GM12878 (cell line): Measurements from ENCODE around the gene SLC44A4. TPM values are rescaled to one million over a fixed set of nuclear protein-coding genes. Genes with fewer than 3 reads are reported as not detected.

Experiments used
- CEBPB ChIP-seq, 2 experiments: fragments of 150-350 bp in 1 of 2; IDR thresholded peaks; 2 replicates each; pipeline ENCODE4 v1.6.1; 2012 to 2014; ENCODE audit warnings: low read depth in 2 of 2, low read length in 2 of 2, borderline replicate concordance in 1 of 2, inconsistent platforms in 1 of 2
- CHD4 ChIP-seq: fragments of 200-600 bp; sonication (generic); IDR thresholded peaks from 2 replicates; pipeline ENCODE4 v1.6.1; 2016; ENCODE audit warnings: mild to moderate bottlenecking
- CREB1 ChIP-seq: IDR thresholded peaks from 2 replicates; pipeline ENCODE4 v1.6.1; 2012; ENCODE audit warnings: low read depth, mild to moderate bottlenecking, inconsistent platforms
- CTCF ChIP-seq, 3 experiments: IDR thresholded peaks in 2 of 3; conservative IDR thresholded peaks in 1 of 3; 2 replicates each; pipeline ENCODE4 v1.5.1; 2011; ENCODE audit warnings: low read depth in 3 of 3, low read length in 3 of 3, mild to moderate bottlenecking in 3 of 3, control low read depth in 2 of 3, moderate library complexity in 2 of 3, inconsistent platforms in 1 of 3, mixed read lengths in 1 of 3; ENCODE audit not compliant: control insufficient read depth in 2 of 3, insufficient read depth in 1 of 3; ENCODE audit errors: extremely low read depth in 1 of 3
- DPF2 ChIP-seq: fragments of 450-650 bp; IDR thresholded peaks from 2 replicates; pipeline ENCODE4 v1.6.1; 2017; ENCODE audit warnings: mild to moderate bottlenecking
- E2F8 ChIP-seq: fragments of 450-650 bp; IDR thresholded peaks from 2 replicates; pipeline ENCODE4 v1.6.1; 2018; ENCODE audit warnings: mild to moderate bottlenecking, low read depth, moderate library complexity; ENCODE audit not compliant: partially characterized antibody
- ESRRA ChIP-seq: IDR thresholded peaks from 2 replicates; pipeline ENCODE4 v1.6.1; 2012; ENCODE audit warnings: mild to moderate bottlenecking, low read length, improper control_type of control experiment
- EZH2 ChIP-seq: IDR thresholded peaks from 2 replicates; pipeline ENCODE4 v1.6.1; 2012; ENCODE audit warnings: low read depth, mild to moderate bottlenecking, control low read depth, inconsistent platforms, low read length, borderline replicate concordance; ENCODE audit not compliant: control insufficient read depth
- FOXK2 ChIP-seq: fragments of 450-650 bp; IDR thresholded peaks from 2 replicates; pipeline ENCODE4 v1.6.1; 2017; ENCODE audit warnings: mild to moderate bottlenecking, moderate library complexity
- FOXM1 ChIP-seq: IDR thresholded peaks from 2 replicates; pipeline ENCODE4 v1.6.1; 2012; ENCODE audit warnings: low read depth, mild to moderate bottlenecking, inconsistent platforms, low read length, moderate library complexity
- GABPA ChIP-seq: IDR thresholded peaks from 2 replicates; pipeline ENCODE4 v1.6.1; 2014; ENCODE audit warnings: antibody characterized with exemption, low read depth, mild to moderate bottlenecking, inconsistent platforms
- HCFC1 ChIP-seq: fragments of 150-350 bp; IDR thresholded peaks from 2 replicates; pipeline ENCODE4 v1.6.1; 2014; ENCODE audit warnings: low read length
- IRF5 ChIP-seq: fragments of 450-650 bp; IDR thresholded peaks from 2 replicates; pipeline ENCODE4 v1.6.1; 2017; ENCODE audit warnings: borderline replicate concordance
- KAT2A ChIP-seq: conservative IDR thresholded peaks from 2 replicates; pipeline ENCODE4 v1.6.1; 2011; ENCODE audit warnings: low read depth, low read length; ENCODE audit not compliant: control insufficient read depth
- KDM1A ChIP-seq: fragments of 200-600 bp; sonication (generic); IDR thresholded peaks from 2 replicates; pipeline ENCODE4 v1.6.1; 2016; ENCODE audit warnings: borderline replicate concordance
- MYB ChIP-seq: fragments of 150-350 bp; IDR thresholded peaks from 2 replicates; pipeline ENCODE4 v1.6.1; 2014; ENCODE audit warnings: mild to moderate bottlenecking, low read depth, low read length, borderline replicate concordance
- MYC ChIP-seq: IDR thresholded peaks from 2 replicates; pipeline ENCODE4 v1.6.1; 2011; ENCODE audit warnings: mild to moderate bottlenecking, low read length, moderate library complexity, inconsistent platforms; ENCODE audit not compliant: insufficient read depth, insufficient replicate concordance, insufficient read length, severe bottlenecking
- NR2C1 ChIP-seq: fragments of 450-650 bp; IDR thresholded peaks from 2 replicates; pipeline ENCODE4 v1.6.1; 2017; ENCODE audit warnings: antibody characterized with exemption, mild to moderate bottlenecking, moderate library complexity
- RAD21 ChIP-seq: IDR thresholded peaks from 2 replicates; pipeline ENCODE4 v1.6.1; 2011; ENCODE audit warnings: mild to moderate bottlenecking, low read depth, low read length, moderate library complexity; ENCODE audit not compliant: insufficient read depth
- RB1 ChIP-seq: fragments of 450-650 bp; formaldehyde crosslinking; IDR thresholded peaks from 2 replicates; pipeline ENCODE4 v1.6.1; 2017; ENCODE audit warnings: mild to moderate bottlenecking, borderline replicate concordance
- RCOR1 ChIP-seq: conservative IDR thresholded peaks from 2 replicates; pipeline ENCODE4 v1.6.1; 2012; ENCODE audit warnings: low read depth, low read length, improper control_type of control experiment
- SP1 ChIP-seq: IDR thresholded peaks from one replicate; pipeline ENCODE4 v1.6.1; 2011; ENCODE audit warnings: low read depth, low read length
- SREBF1 ChIP-seq: IDR thresholded peaks from 2 replicates; pipeline ENCODE4 v1.6.1; 2012; ENCODE audit warnings: mild to moderate bottlenecking, low read length
- SRF ChIP-seq, 2 experiments: IDR thresholded peaks; 2 replicates each; pipeline ENCODE4 v1.6.1; 2011; ENCODE audit warnings: low read depth in 2 of 2, low read length in 2 of 2, mild to moderate bottlenecking in 1 of 2, moderate library complexity in 1 of 2
- SUZ12 ChIP-seq: fragments of 200-600 bp; sonication (generic); IDR thresholded peaks from one replicate; pipeline ENCODE4 v1.6.1; 2018; ENCODE audit warnings: antibody characterized with exemption, mild to moderate bottlenecking; ENCODE audit not compliant: unreplicated experiment
- ZNF217 ChIP-seq: fragments of 450-650 bp; IDR thresholded peaks from 2 replicates; pipeline ENCODE4 v1.6.1; 2017; ENCODE audit warnings: antibody characterized with exemption, mild to moderate bottlenecking
- polyA plus RNA-seq, 11 experiments: library from polyadenylated mRNA; depleted of rRNA in 4 of 11; unstranded in 6 of 11; stranded (reverse) in 5 of 11; fragments of >200 nt; fragmentation: Nextera tagmentation in 4 of 11; fragmentation: Illumina TruSeq in 1 of 11; extraction: Ambion mirVana in 4 of 11; extraction: Trizol in 1 of 11; gene quantifications; 1 replicate in 1 of 11; 2 replicates in 10 of 11; pipeline versions ENCODE4 v1.2.1 to v1.2.3, GENCODE V29; 2011 to 2016; ENCODE audit warnings: inconsistent platforms in 2 of 11, missing spikeins in 2 of 11, low read depth in 1 of 11
- total RNA-seq, 4 experiments: library from RNA; depleted of rRNA in 3 of 4; stranded (reverse); fragments of >200 nt in 3 of 4; fragmentation: Illumina TruSeq in 1 of 4; extraction: Trizol in 1 of 4; gene quantifications; 2 replicates each; pipeline versions ENCODE4 v1.2.1 to v1.2.3, GENCODE V29; 2013 to 2021

SLC44A4 gene
- total and polyA plus RNA-seq, 10 of the 15 experiments (the other 5 are each of a cell fraction or from before 2014, with no cell fraction given), result 0.04 to 0.24 (median 0.15) TPM; not detected in 3

GRCh38 chr6:31897612-31898382 lies 19.0 kb upstream of the SLC44A4 start, which contains the start of gene EHMT2 (continued):
- TF ChIP-seq E2F8, result no peak
- TF ChIP-seq CEBPB (IDR thresholded peaks at IDR 0.05; ENCODE audit: borderline replicate concordance in 1 of 2, low read depth in 2 of 2, low read length in 2 of 2), result no peak
- no peak for TF ChIP-seq SRF (IDR thresholded peaks at IDR 0.05; ENCODE audit: low read depth in 2 of 2, low read length in 2 of 2)
- TF ChIP-seq SUZ12, result no peak
- TF ChIP-seq DPF2, result no peak
- TF ChIP-seq KDM1A, result no peak
- no peak for TF ChIP-seq RAD21
- TF ChIP-seq RB1, result no peak
- TF ChIP-seq NR2C1, result no peak
- no peak for TF ChIP-seq MYC
- peak; percentile 63 for TF ChIP-seq HCFC1
- TF ChIP-seq ZNF217, result no peak
- no peak for TF ChIP-seq KAT2A
- TF ChIP-seq CTCF (IDR thresholded peaks at IDR 0.05 in 2 of 3, conservative IDR thresholded peaks at IDR 0.05 in 1 of 3; ENCODE audit: control insufficient read depth in 2 of 3, extremely low read depth in 1 of 3, insufficient read depth in 1 of 3, low read depth in 3 of 3, low read length in 3 of 3), result no peak
- TF ChIP-seq SREBF1, result no peak
- TF ChIP-seq SP1, result no peak
- TF ChIP-seq EZH2, result no peak
- no peak for TF ChIP-seq CREB1
- no peak for TF ChIP-seq IRF5
- TF ChIP-seq FOXM1, result no peak
- TF ChIP-seq GABPA, result no peak
- no peak for TF ChIP-seq CHD4
- no peak for TF ChIP-seq FOXK2
- no peak for TF ChIP-seq MYB
- TF ChIP-seq ESRRA, result no peak
- TF ChIP-seq RCOR1, result no peak
